NCI-H2171 treated with DMSO at 0.1 percent for 48 hours (cell line): ENCODE data around the gene RCN2.

ENCODE experiments used
- DNase-seq: peaks from one replicate; lab custom pipeline; 2025; lab: John Stamatoyannopoulos, UW

RCN2 gene

DNA sequence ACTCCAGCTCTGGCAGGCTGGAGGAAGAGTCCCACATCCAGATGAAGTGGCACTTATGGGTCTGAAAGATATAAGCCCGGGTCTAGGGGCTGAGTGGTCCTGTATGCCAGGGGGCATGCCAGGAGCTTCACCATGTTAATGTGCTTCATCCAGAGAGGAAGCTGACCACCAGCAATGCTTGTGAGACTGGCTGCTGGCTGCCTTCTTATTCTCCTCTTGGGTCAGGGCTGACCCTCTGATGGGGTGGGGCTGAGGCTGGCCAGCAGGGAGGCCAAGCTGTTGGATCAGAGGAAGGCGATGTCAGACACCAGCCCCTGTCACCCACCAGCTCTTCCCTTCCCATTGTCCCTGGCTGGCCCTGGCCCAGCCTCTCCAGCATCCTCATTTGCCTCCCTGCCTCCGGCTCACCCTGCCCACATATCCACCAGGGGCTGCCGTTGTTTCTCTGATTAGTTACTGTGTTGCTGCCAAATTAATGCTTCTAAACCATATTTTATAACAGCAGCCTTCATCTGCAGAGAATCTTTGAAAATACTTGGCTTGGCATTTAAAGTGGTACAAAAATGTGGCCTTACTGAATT is 43.0 kb downstream of the RCN2 start:
- no peak for DNase-seq

- DNase-seq, result no peak
Measured at GRCh38 chr15:76976141-76976540, 44.6 kb downstream of the RCN2 start.

GRCh38 chr15:76976572-76977270 is 45.2 kb downstream of the RCN2 start:
- no peak for DNase-seq

- DNase-seq, result no peak
Measured at GRCh38 chr15:76978522-76979330, 47.2 kb downstream of the RCN2 start.

- no peak for DNase-seq
Measured at GRCh38 chr15:76979331-76979925, 47.9 kb downstream of the RCN2 start.

- DNase-seq, result no peak
Measured at GRCh38 chr15:76979996-76980520, 48.5 kb downstream of the RCN2 start.

DNA sequence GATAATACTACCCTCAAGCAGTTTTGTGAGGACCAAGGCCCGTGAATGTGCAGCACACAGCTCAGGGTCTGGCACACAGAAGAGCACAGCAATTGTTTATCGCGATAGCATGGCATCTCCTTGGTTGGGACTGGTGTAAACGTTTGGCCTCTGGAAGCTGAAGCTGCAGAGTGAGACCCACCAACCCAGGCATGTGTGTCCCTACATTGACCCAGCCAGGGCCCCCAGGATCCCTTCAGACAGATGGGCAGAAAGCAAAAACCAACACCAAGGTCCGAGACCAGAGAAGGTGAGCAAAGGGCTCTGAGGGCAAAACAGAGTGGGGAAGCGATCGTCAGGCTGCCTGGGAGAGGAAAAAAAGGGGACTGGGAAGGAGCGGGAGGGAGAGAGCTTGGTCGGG is 50.8 kb downstream of the RCN2 start:
- DNase-seq, result no peak

GRCh38 chr15:76982756-76983155 is 51.2 kb downstream of the RCN2 start:
- no peak for DNase-seq

DNA sequence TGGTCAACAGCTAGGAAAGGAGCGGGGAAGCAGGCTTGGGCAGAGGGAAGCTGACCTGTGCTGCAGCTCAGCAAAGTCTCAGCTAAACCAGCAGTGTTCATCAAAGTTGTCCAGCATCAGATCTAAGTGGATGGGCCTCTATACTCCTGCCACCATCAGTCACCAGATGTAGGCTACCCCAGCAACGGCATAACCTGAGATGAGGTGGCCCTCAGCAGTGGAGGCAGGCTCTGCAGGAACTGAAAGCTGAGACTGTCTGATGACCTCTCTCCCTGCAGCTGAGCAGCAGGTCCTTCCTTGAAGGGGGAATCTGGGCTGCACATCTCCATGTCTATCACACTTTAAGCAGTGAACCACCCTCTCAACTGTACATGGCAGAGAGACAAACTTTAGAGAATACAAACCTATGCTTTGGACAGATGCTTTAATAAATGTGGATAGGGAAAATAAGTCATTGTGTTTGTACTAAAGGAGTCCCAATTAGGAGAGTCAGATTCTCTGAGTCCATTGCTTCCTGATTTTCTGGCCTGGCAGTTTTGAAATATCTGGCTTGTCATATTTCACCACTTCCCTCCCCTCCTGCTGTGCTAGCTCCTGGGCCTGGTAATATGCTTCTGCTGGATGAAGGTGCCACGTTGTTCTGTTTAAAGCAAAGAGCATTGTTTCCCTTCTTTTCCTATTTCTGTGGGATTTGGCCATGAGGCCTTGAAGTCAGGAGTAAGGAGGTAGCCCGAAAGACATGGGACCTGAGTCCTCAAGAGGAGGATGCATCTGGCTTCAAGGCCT is 52.2 kb downstream of the RCN2 start:
- DNase-seq, result no peak

DNA sequence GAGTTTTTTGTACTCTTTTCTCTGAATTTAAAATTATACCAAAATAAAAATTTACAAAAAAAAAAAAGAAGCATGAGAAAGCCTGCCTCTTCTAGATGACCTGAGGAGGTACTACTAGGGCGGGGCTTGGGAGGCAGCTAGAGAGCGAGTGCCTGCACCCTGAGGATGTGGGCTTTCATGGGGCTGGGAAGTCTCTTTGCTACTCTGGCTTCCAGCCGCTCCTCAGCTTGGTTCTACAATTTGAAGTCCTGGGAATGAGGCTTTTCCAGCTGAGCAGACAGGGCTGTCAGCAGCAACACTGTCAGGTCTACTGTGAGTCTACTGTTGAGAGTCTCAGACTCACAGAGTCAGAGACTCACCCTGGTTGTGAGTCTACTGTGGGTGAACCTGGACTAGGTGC is 55.2 kb downstream of the RCN2 start:
- DNase-seq, result no peak

GRCh38 chr15:76987276-76987675 is 55.7 kb downstream of the RCN2 start:
- DNase-seq, result no peak

GRCh38 chr15:76987896-76988860 is 56.6 kb downstream of the RCN2 start:
- DNase-seq, result no peak

DNA sequence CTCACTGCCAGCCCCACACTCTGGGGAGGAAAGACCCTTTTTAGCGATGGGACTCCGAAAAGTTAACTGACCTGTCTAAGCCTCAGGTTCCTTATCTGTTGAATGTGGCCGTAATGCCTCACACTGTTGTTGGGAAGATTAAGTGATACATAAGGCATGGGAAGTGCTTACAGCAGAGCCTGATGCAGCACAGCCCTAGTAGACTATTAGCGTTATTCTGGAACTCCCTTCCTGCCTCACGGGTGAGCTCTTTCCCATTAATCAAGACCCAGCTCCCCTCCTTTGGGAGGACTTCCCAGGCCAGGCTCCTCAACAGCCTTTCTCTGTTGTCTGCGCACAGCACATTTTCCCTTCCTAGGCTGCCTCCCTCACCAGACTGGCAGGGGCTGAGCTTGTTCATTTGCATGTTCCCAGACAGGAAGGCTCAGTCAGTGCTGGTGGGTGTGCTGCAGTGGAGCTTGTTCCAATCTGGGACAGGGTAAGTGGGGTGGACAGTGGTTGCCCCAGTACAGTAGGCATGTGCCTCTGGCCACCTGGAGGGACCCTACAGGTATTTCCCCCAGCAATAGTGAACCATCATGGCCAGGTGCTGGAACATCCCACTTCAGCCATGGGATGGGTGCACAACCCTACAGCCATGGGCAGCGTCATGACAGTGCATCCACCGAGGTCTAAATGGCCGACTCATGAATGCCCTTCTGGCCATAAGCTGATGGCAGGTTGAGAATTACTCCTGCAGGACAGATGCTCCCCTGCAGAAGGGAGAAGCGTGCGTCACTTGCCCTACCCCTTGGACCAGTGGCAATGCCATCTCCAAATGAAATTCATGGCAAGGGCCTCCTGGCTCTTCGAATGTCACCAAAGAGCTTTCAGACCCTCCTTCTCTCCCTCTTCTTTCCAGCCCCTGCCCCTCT is 57.6 kb downstream of the RCN2 start:
- DNase-seq, result no peak

GRCh38 chr15:76991048-76991447 is 59.5 kb downstream of the RCN2 start:
- no peak for DNase-seq

DNA sequence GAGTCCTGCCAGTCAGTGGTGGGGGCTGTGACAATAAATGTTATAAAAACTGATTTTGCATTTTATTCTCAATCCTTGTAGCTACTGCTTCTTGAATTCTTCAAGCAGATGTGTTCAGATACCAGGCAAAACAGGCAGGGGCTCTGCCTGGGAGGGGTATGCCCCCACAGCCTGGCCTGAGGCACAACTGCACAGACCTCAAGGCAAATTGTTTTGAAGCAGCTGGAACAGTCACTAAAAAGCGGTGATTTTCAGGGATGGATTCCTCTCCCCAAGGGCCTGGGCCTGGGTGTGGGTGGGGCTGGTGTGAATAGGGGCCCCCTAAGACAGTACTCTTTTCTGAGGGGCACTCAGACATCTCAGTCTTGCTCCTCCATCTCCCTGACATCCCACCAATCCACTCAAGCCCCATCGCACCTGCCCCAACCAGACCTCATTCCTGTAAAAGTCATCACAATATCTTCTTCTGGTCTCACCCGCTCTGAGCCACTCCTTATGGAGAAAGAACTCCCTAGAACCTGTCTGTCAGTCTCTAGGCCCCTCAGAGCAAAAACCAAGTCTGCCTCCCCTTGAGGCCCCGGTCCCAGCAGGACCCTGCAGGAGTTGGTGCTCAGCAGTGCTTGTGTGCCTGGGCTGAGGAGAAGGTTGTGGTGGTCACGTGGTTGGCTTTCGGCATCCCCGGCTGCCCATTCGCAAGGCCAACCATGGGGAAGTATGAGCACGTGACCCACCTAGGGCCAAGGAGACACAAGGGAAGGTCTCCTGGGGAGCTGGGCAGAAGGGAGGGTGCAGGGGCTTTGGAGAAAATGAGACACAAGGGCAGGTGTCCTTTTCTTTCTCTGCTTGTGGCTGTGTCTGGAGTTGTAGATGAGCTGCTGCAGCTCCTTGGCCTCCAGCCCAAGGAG is 60.4 kb downstream of the RCN2 start:
- no peak for DNase-seq

DNA sequence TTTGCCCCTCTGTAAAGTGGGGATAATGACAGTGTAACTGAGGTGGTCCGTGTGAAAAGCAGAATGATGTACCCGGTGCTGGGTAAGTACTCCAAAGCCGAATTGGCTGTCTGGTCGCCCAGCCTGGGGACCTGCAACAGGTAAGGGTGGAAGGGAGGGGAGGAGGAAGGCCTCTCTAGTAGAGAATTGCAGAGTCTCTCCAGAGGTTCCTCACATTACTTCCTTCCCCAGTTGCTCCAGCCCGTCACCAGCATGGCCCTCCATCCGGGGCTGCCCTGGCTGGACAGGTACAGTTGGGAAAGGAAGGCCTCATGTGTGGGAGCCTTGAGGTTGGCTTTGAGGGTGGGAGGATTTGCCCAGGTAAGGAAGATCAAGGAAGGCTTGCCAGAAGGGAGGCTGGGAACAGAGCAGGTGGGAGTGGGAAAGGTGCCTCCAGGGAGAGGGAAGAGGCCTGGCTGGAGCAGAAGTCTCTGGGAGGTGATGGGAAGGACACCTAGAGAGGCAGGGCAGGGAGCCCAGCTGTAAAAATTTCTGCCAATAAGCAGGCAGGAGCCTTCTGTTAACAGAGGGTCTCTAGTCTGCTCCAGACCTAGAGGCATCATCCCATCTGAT is 61.7 kb downstream of the RCN2 start:
- no peak for DNase-seq

DNA sequence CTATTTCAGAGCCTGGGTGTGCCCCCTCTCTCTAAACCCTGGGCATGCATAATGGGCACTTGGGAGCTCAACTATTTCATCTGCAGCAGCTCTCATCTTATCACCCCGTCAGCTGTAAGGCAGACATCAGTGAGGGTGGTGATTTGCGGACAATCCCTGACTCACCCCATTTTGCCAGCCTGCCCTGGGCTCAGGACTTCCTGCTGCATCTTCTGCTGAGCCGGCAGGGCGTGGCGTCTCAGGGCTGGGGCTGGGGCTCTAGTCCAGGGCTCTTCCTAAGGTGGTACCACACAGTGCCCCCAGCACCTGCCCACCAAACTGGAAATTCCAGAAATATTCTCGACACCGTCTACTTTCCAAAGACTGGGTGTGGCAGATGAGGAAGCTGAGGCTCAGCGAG is 62.5 kb downstream of the RCN2 start:
- DNase-seq, result no peak

- no peak for DNase-seq
Measured at GRCh38 chr15:76994496-76994895, 62.9 kb downstream of the RCN2 start.
